AG09319 (cell line): ENCODE data around the gene DENND6B.

ENCODE experiments used
- DNase-seq: peaks from one replicate; pipeline ENCODE4 v3.0.0-alpha.2; 2010; ENCODE audit warnings: low read depth; ENCODE audit errors: extremely low read depth
- TF ChIP-seq, protein P1 (sequence below): IDR thresholded peaks from 2 replicates; pipeline ENCODE4 v1.5.1; 2011; ENCODE audit warnings: low read depth, mild to moderate bottlenecking, inconsistent platforms, low read length, moderate library complexity

DENND6B gene

DNA sequence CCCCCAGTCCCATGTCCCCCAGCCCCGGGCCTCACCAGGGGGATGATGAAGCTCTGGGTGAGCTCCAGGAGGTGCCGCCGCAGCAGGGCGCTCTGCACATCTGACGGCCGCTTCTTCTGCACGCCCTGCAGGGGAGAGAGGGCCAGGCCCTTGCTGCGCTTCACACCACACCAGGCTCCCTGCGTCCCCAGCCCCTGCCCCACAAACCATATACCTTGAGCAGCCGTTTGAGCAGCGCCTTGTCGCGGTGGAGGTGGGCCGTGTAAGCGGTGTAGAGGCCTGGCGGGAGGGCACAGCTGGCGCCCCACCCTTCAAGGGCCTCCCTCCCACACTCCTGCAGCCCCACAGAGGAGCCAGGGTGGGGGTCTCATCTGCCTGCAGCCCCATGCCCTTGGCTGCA lies 13.2 kb downstream of the DENND6B start:
- DNase-seq, result no peak
- TF ChIP-seq, protein P1, sequence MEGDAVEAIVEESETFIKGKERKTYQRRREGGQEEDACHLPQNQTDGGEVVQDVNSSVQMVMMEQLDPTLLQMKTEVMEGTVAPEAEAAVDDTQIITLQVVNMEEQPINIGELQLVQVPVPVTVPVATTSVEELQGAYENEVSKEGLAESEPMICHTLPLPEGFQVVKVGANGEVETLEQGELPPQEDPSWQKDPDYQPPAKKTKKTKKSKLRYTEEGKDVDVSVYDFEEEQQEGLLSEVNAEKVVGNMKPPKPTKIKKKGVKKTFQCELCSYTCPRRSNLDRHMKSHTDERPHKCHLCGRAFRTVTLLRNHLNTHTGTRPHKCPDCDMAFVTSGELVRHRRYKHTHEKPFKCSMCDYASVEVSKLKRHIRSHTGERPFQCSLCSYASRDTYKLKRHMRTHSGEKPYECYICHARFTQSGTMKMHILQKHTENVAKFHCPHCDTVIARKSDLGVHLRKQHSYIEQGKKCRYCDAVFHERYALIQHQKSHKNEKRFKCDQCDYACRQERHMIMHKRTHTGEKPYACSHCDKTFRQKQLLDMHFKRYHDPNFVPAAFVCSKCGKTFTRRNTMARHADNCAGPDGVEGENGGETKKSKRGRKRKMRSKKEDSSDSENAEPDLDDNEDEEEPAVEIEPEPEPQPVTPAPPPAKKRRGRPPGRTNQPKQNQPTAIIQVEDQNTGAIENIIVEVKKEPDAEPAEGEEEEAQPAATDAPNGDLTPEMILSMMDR, result no peak

DNA sequence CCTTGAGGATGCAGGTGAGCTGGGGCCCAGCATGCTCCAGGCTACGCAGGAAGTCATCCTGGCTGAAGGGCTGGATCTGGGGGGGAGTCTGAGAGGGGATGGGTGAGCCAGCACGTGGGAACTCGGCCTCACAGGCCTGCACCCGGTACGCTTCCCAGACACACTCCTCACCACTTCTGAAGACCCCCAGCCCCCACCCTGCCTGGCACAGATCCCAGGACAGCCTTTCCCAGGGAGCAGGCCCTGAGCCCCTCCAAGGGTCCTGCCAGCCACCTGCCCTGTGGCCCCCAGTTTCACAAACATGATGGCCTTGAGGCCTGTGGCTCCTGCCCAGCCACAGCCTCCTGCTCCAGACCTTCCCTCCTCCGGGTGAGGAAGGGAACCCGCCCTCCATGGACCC lies 13.8 kb downstream of the DENND6B start:
- no peak for DNase-seq

DNA sequence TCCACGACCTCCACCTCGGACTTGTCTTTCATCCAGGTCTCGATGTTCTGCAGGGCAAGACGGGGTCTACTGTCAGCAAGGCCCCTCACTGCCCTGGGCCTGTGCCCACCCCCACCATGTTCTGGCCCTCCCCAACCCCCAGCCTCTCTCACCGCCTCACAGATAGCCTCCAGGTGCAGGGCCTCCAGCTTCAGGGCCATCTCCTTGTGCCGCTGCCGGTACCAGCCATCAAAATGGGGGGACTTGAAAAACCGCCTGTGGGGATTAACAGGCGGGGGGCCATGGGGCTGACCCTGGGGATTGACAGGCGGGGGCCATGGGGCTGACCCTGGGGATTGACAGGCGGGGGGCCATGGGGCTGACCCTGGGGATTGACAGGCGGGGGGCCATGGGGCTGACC lies 14.4 kb downstream of the DENND6B start:
- no peak for DNase-seq
- TF ChIP-seq, protein P1, result no peak

More for the DNA sequence above, 13.8 kb downstream of the DENND6B start:
- TF ChIP-seq, protein P1, result no peak

DNA sequence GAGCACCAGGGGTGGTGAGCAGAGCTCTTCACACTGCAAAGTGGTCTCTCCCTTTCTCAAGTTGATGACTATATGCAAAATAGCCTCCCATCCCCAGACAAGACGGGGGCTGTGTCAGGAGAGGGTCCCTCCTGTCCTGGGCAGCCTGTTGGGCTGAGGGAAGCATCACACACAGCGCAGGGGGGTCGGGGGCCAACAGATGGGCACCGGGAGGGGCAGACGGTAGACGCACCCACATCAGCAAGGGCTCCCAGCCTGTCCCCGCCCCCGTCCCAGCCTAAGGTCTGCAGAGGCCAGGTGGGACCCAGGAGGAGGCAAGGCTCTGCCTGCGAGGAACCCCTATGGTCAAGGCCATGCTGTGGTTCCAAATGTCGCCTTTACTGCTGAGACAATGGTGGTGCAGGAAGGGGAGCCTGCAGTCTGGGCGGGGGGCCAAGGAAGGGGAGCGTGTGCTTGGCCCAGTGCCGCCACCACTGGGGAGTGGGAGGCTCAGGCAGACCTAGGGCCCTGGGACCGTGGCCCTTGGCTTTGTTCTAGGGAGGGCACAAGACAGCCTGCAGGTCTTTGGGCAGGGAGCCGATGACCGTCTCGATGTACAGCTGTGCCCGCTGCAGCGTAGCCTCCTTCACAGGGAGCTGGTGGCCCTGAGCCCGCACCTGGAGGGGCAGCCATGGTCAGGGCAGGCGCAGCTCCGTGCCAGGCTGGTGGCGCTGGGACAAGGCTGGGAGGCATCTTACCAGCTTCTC lies 15.0 kb downstream of the DENND6B start:
- no peak for DNase-seq
- TF ChIP-seq, protein P1, result no peak

DNA sequence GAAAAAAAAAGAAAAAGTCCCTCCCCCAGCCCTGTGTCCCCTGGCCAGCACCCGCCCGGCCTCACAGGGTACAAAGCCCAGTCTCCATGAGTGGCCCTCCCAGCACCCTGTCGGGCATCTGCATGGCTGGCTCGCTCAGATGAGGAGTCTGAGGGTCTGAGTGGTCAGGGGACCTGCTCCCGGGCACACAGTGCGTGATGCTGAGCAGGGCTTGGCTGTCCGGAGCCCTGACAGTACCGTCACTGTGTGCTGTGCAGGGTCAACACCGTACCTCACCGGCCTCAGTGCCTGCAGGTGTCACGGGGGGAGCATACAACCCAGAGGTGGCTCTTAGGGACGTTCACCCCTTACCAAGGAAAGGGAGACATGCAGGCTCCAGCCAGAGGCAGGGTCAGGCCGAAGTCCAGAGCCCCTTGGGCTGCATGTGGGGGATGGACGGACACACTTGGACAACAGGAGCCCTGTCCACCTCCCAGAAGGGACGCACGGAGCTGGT lies 15.8 kb downstream of the DENND6B start:
- DNase-seq, result no peak
- TF ChIP-seq, protein P1, result no peak

DNA sequence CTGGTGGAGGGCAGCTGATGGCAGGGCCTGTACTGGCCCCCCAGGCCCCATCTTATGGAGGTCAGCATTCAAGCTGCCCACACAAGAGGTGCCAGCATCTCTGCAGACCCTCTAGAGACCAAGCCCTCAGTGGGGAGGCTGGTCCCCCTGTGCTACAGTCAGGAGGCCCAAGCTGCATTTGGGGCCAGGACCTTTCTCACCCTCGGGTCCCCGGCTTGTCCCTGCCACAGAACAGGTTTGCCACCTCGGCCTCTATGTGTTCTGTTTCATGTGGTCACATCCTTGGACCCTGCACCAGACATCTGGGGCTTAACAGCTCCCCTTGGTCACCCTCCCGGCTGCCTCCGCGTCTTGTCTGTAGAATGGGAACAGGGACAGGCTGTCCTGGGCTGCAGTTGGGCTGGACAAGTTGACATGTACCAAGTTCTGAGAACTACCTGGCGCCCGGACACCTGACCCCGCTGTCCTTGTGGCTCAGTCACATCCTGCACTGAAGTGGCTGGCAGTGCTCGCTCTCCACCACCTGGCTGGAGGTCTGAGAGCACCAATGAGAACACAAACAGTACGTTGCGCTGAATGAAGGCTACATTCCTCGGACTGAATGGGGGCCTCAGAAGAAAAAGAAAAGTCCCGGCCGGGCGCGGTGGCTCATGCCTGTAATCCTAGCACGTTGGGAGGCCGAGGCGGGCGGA lies 16.6 kb downstream of the DENND6B start:
- no peak for DNase-seq
- TF ChIP-seq, protein P1, result no peak

DNA sequence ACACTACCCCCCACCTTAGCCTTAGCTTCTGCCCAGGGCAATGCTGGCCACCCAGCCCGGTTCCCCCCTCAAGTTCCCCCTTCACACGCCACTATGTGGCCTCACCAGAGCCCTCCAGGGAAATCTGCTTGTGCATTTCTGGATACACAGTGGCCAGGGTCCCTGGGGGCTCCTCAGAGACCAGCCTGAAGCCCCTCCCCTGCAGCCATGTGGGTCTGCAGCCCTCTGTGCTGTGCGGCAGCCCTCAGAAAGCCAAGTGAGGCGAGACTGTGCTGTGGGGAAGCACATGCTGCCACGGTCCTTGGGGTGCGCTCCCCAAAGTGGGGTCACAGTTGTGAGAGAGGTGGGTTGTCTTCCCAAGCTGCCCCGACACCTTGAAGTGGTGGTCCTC lies 17.2 kb downstream of the DENND6B start:
- DNase-seq, result no peak
- TF ChIP-seq, protein P1, result no peak
